IPS DF 6.9 (cell line): Measurements from ENCODE around the gene ACTN3.
"Not testable (repeated sequence)": the region's sequence is repeated elsewhere in the genome, so short reads cannot be mapped to it uniquely, and the experiment has no call there.

ENCODE experiments used
- DNase-seq: peaks from one replicate; pipeline ENCODE4 v3.0.0-alpha.2; 2013; ENCODE audit warnings: low read depth, low spot score
- H3K27ac ChIP-seq: one replicate; pipeline ENCODE4 v1.5.1; 2013; ENCODE audit warnings: low read length, control low read depth
- H3K27me3 ChIP-seq: 2 replicates; pipeline ENCODE4 v1.6.1; 2013; ENCODE audit warnings: mild to moderate bottlenecking, low read length; ENCODE audit not compliant: control insufficient read depth, insufficient read depth
- H3K36me3 ChIP-seq: 2 replicates; pipeline ENCODE4 v1.6.1; 2013; ENCODE audit warnings: low read length; ENCODE audit not compliant: control insufficient read depth, insufficient read depth
- H3K4me1 ChIP-seq: 2 replicates; pipeline ENCODE4 v1.6.1; 2013; ENCODE audit warnings: low read length; ENCODE audit not compliant: control insufficient read depth, insufficient read depth
- H3K4me3 ChIP-seq: 2 replicates; pipeline ENCODE4 v1.5.1; 2013; ENCODE audit warnings: mild to moderate bottlenecking, low read length
- H3K9me3 ChIP-seq: 2 replicates; pipeline ENCODE4 v1.6.1; 2013; ENCODE audit warnings: low read length, inconsistent platforms; ENCODE audit not compliant: control insufficient read depth, insufficient read depth
- WGBS: extraction: QIAGEN DNeasy Blood & Tissue Kit; methylation state at CpG from one replicate; pipeline ENCODE4 v1.1.7; 2013; ENCODE audit warnings: mixed read lengths, missing lambda C conversion rate; ENCODE audit not compliant: insufficient read length, insufficient coverage; 5-methylcytosine and 5-hydroxymethylcytosine counted together

Gene ACTN3

GRCh38 chr11:66529655-66530054, 17.0 kb upstream of the ACTN3 start:
- Histone ChIP-seq H3K9me3 (no peaks in the 10 kb centered on the region), H3K4me1 (no peaks in the 10 kb centered on the region), H3K27me3 (no peaks in the 10 kb centered on the region), H3K27ac (no peak overlapping the region), H3K4me3 (no peak overlapping the region), H3K36me3 (peaks cover 3% of the 10 kb centered on the region; the same call in 1 of the 2 replicates)
- DNase-seq, result no peak
- no CpG with 5 or more reads among the region's 13 CpGs for WGBS

- WGBS, result no CpG with 5 or more reads among the region's 10 CpGs
- Histone ChIP-seq H3K4me1 (no peaks in the 10 kb centered on the region), H3K27me3 (no peaks in the 10 kb centered on the region), H3K9me3 (no peaks in the 10 kb centered on the region), H3K27ac (no peak overlapping the region), H3K4me3 (no peak overlapping the region), H3K36me3 (peaks cover 3% of the 10 kb centered on the region; the same call in 1 of the 2 replicates)
- no peak for DNase-seq
Observed at GRCh38 chr11:66530927-66531709, 15.6 kb upstream of the ACTN3 start.

- Histone ChIP-seq H3K9me3 (no peaks in the 10 kb centered on the region), H3K4me1 (no peaks in the 10 kb centered on the region), H3K27me3 (no peaks in the 10 kb centered on the region), H3K27ac (no peak overlapping the region), H3K4me3 (no peak overlapping the region), H3K36me3 (peaks cover under 1% of the 10 kb centered on the region; the same call in 1 of the 2 replicates)
- DNase-seq, result no peak
- WGBS, result no CpG with 5 or more reads among the region's 11 CpGs
Observed at GRCh38 chr11:66531841-66532240, 14.9 kb upstream of the ACTN3 start.

GRCh38 chr11:66532784-66533183, 13.9 kb upstream of the ACTN3 start:
- Histone ChIP-seq H3K4me1 (no peaks in the 10 kb centered on the region), H3K9me3 (no peaks in the 10 kb centered on the region), H3K4me3 (no peak overlapping the region), H3K27ac (no peak overlapping the region), H3K27me3 (no peaks in the 10 kb centered on the region), H3K36me3 (no peaks in the 10 kb centered on the region)
- no CpG with 5 or more reads among the region's 6 CpGs for WGBS
- DNase-seq, result no peak

GRCh38 chr11:66539170-66539869, 7.4 kb upstream of the ACTN3 start:
- H3K27me3 ChIP-seq, result no peaks in the 10 kb centered on the region
- no peaks in the 10 kb centered on the region for H3K36me3 ChIP-seq
- no peaks in the 10 kb centered on the region for H3K9me3 ChIP-seq
- no CpG with 5 or more reads among the region's 16 CpGs for WGBS
- H3K4me1 ChIP-seq, result no peaks in the 10 kb centered on the region
- no peak overlapping the region for H3K27ac ChIP-seq
- no peak overlapping the region for H3K4me3 ChIP-seq
- DNase-seq, result no peak

GRCh38 chr11:66539870-66540213, 6.9 kb upstream of the ACTN3 start:
- DNase-seq, result no peak
- no peaks in the 10 kb centered on the region for H3K9me3 ChIP-seq
- H3K27ac ChIP-seq, result no peak overlapping the region
- no peaks in the 10 kb centered on the region for H3K27me3 ChIP-seq
- H3K4me3 ChIP-seq, result no peak overlapping the region
- H3K36me3 ChIP-seq, result no peaks in the 10 kb centered on the region
- no peaks in the 10 kb centered on the region for H3K4me1 ChIP-seq
- no CpG with 5 or more reads among the region's 10 CpGs for WGBS

GRCh38 chr11:66540598-66540997, 6.1 kb upstream of the ACTN3 start:
- H3K27me3 ChIP-seq, H3K4me1 ChIP-seq, DNase-seq, H3K27ac ChIP-seq, H3K9me3 ChIP-seq, H3K4me3 ChIP-seq, H3K36me3 ChIP-seq: not testable (repeated sequence)
- no CpG with 5 or more reads among the region's 8 CpGs for whole genome bisulfite sequencing

GRCh38 chr11:66541892-66542291, 4.8 kb upstream of the ACTN3 start:
- Histone ChIP-seq H3K27me3 (no peaks in the 10 kb centered on the region), H3K4me1 (no peaks in the 10 kb centered on the region), H3K36me3 (no peaks in the 10 kb centered on the region), H3K4me3 (no peak overlapping the region), H3K9me3 (no peaks in the 10 kb centered on the region), H3K27ac (no peak overlapping the region)
- no peak for DNase-seq
- WGBS, result no CpG with 5 or more reads among the region's 4 CpGs

- no peaks in the 10 kb centered on the region for H3K9me3 ChIP-seq
- no peak overlapping the region for H3K27ac ChIP-seq
- no peak for DNase-seq
- no peak overlapping the region for H3K4me3 ChIP-seq
- H3K27me3 ChIP-seq, result no peaks in the 10 kb centered on the region
- H3K36me3 ChIP-seq, result no peaks in the 10 kb centered on the region
- WGBS, result no CpG with 5 or more reads among the region's 10 CpGs
- no peaks in the 10 kb centered on the region for H3K4me1 ChIP-seq
Observed at GRCh38 chr11:66542362-66542761, 4.3 kb upstream of the ACTN3 start.

GRCh38 chr11:66543263-66544107, 3.2 kb upstream of the ACTN3 start:
- no peak overlapping the region for H3K4me3 ChIP-seq
- no peaks in the 10 kb centered on the region for H3K9me3 ChIP-seq
- WGBS, result no CpG with 5 or more reads among the region's 26 CpGs
- no peak overlapping the region for H3K27ac ChIP-seq
- no peaks in the 10 kb centered on the region for H3K36me3 ChIP-seq
- no peaks in the 10 kb centered on the region for H3K27me3 ChIP-seq
- H3K4me1 ChIP-seq, result no peaks in the 10 kb centered on the region
- no peak for DNase-seq
